ENCODE results near the gene DNAH17. TPM values are rescaled to one million over a fixed set of nuclear protein-coding genes. Genes with fewer than 3 reads are reported as not detected.
A peak's percentile ranks its signal among the peaks of the same experiment; 100 is the strongest.

The DNAH17 gene
- polyA plus RNA-seq, 1 of the 3 experiments (the other 2 are of a cell fraction) = not detected

DNA sequence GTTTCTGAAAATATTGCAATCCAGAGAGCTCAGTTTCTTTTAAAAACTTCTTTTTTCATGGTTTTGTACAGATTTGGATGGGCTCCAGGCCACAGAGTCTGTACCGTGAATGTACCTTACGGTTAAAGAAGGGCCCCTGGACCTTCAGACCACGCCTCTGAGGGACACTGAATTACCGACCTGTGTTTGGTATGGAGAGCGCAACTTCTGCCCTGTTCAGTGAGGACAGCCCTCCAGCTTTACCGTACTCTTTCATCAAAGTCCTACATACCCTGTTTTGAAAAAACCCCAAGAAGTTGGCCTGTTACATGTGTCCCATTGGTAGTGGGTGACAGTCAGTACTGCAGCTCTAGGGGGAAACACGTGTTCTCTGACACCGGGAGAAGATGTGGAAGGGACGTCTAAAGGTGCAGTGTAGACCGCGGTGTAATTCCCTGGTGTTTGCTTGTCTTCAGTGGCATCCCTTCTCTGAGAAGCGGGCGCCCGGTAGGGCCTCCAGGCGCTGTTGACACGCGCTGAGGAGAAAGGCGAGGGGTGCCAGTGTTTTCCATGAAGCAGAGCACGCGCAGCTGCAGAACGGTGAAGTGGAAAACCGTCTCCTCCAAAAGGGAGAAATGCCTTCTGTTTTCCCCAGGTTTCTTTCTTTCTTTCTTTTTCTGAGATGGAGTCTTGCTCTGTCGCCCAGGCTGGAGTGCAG lies 192.6 kb downstream of the DNAH17 start:
- Histone ChIP-seq H3K4me2 (peak overlapping the region; percentile 26), H3F3A (replicated peaks; ENCODE audit: insufficient read depth) (peaks cover 31% of the 10 kb centered on the region), H4K20me1 (ENCODE audit: insufficient read depth) (peaks cover 97% of the 10 kb centered on the region), H3K4me3 (ENCODE audit: low read depth in 2 of 2, low read length in 1 of 2) (no peak overlapping the region; a peak in 1 of 4 replicates), H2AFZ (ENCODE audit: low read depth) (no peak overlapping the region), H3K79me2 (ENCODE audit: insufficient read depth) (peaks cover 100% of the 10 kb centered on the region), H3K27me3 (ENCODE audit: insufficient read depth) (no peaks in the 10 kb centered on the region), H3K4me1 (ENCODE audit: control insufficient read depth in 1 of 2, insufficient read depth in 2 of 2, low read depth in 1 of 2, low read length in 1 of 2) (peaks cover 7 to 42% of the 10 kb centered on the region in 2 experiments; a peak in 3 of 4 replicates), H3K9me2 (no peaks in the 10 kb centered on the region), H3K9me3 (no peaks in the 10 kb centered on the region), H3K9ac (peak overlapping the region; percentile 3; the same call in 1 of the 2 replicates), H3K27ac (ENCODE audit: low read depth in 2 of 2, low read length in 1 of 2) (peak overlapping the region in 1 of 2 experiments; percentile 73; a peak in 2 of 4 replicates), H3K36me3 (replicated peaks in 1 of 2; ENCODE audit: control insufficient read depth in 1 of 2, insufficient read depth in 2 of 2, low read length in 1 of 2) (peaks cover 3 to 9% of the 10 kb centered on the region in 2 experiments)
- no peak for DNase-seq
- CTCF ChIA-PET = interaction anchor here (0.9 to 2.7 kb wide), 4 partner anchors 11 to 96 kb away, joined by 3 to 9 read pairs (median 4); no protein-coding TSS in a partner anchor
- WGBS (ENCODE audit: low lambda C conversion rate) = 95% methylated on average over 23 of the region's 23 CpGs
- TF ChIP-seq SIN3A (IDR thresholded peaks at IDR 0.05; ENCODE audit: borderline replicate concordance, low read depth, low read length) (no peak), NFIC (IDR thresholded peaks at IDR 0.05; ENCODE audit: borderline replicate concordance) (0 out of 2 replicates have a peak, but pooled peaks have one; percentile 2)
- POLR2A ChIA-PET = no interaction called here

DNA sequence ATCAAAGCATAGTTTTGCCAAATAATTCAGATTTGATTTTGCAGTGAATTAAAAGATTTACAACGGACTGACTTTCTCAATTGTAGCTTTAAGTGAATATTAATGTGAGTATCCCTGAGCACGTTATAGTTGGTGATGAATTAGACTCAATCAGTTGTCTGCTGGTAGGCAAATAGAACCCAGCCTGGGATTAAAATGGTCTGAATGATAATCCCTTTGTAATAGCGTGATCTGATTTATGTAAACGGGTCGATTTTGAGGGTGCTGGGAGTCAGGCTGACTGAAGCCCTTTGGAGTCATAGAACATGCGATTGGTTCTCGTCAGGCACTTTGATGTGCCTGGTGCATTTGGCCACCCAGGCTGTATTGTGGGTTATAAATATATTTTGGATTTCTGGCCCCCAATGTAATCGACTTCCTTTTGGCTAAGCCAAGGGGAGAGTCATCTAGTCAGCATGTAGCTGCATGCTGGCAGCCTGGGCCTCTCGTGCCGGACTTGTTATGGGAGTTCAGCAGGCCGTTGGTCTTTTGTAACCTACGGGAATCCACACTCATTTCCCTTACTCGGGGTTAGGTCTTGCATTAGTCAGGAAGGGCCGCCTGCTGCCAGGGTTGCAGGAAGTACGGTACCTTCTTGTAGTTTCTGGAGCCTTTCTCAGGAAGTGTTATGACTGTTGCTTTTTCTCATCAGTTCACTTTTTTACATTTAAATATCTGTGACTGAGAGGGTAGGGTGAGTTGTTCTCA lies 193.3 kb downstream of the DNAH17 start:
- H3K27me3 ChIP-seq (ENCODE audit: insufficient read depth) = no peaks in the 10 kb centered on the region
- ChIA-PET POLR2A (no interaction called here), CTCF (interaction anchor here (0.9 to 2.7 kb wide), 4 partner anchors 12 to 95 kb away, joined by 3 to 9 read pairs (median 4); no protein-coding TSS in a partner anchor)
- peaks cover 3 to 9% of the 10 kb centered on the region in 2 experiments for H3K36me3 ChIP-seq (replicated peaks in 1 of 2; ENCODE audit: control insufficient read depth in 1 of 2, insufficient read depth in 2 of 2, low read length in 1 of 2)
- peaks cover 100% of the 10 kb centered on the region for H3K79me2 ChIP-seq (ENCODE audit: insufficient read depth)
- H3F3A ChIP-seq (replicated peaks; ENCODE audit: insufficient read depth) = peaks cover 27% of the 10 kb centered on the region
- peak overlapping the region in 1 of 2 experiments; percentile 73; a peak in 2 of 4 replicates for H3K27ac ChIP-seq (ENCODE audit: low read depth in 2 of 2, low read length in 1 of 2)
- no peaks in the 10 kb centered on the region for H3K9me2 ChIP-seq
- H2AFZ ChIP-seq (ENCODE audit: low read depth) = no peak overlapping the region
- H3K9ac ChIP-seq = peak overlapping the region; percentile 3; the same call in 1 of the 2 replicates
- whole genome bisulfite sequencing (ENCODE audit: low lambda C conversion rate) = 67% methylated on average over 15 of the region's 15 CpGs
- H3K4me2 ChIP-seq = peak overlapping the region; percentile 26
- H3K4me3 ChIP-seq (ENCODE audit: low read depth in 2 of 2, low read length in 1 of 2) = no peak overlapping the region; a peak in 1 of 4 replicates
- H3K9me3 ChIP-seq = no peaks in the 10 kb centered on the region
- no peak for DNase-seq
- H4K20me1 ChIP-seq (ENCODE audit: insufficient read depth) = peaks cover 90% of the 10 kb centered on the region
- TF ChIP-seq RCOR1 (IDR thresholded peaks at IDR 0.05; ENCODE audit: low read length) (no peak), SMC3 (IDR thresholded peaks at IDR 0.05; ENCODE audit: low read depth, low read length) (no peak), FOSL2 (IDR thresholded peaks at IDR 0.05; ENCODE audit: borderline replicate concordance, low read depth) (peak; percentile 21; the same call in 1 of the 2 replicates), GABPA (IDR thresholded peaks at IDR 0.05; ENCODE audit: low read depth) (peak; percentile 32; the same call in 1 of the 2 replicates), RXRA (IDR thresholded peaks at IDR 0.05; ENCODE audit: borderline replicate concordance, low read depth) (peak; percentile 75; the same call in 1 of the 2 replicates), NRF1 (IDR thresholded peaks at IDR 0.05; ENCODE audit: low read depth, low read length) (no peak), ELF1 (IDR thresholded peaks at IDR 0.05) (peak; percentile 53), EP300 (IDR thresholded peaks at IDR 0.05; ENCODE audit: borderline replicate concordance in 1 of 2, low read depth in 1 of 2, low read length in 1 of 2) (peak in 1 of 2 experiments; percentile 60; a peak in 1 of 4 replicates), JUND (IDR thresholded peaks at IDR 0.05) (peak; percentile 31; the same call in 1 of the 2 replicates), TCF12 (IDR thresholded peaks at IDR 0.05) (peak; percentile 44)
- TF ChIP-seq, protein P1, sequence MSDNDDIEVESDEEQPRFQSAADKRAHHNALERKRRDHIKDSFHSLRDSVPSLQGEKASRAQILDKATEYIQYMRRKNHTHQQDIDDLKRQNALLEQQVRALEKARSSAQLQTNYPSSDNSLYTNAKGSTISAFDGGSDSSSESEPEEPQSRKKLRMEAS (IDR thresholded peaks at IDR 0.05; ENCODE audit: low read depth) = peak; percentile 76; the same call in 1 of the 2 replicates
- TF ChIP-seq, protein P2, sequence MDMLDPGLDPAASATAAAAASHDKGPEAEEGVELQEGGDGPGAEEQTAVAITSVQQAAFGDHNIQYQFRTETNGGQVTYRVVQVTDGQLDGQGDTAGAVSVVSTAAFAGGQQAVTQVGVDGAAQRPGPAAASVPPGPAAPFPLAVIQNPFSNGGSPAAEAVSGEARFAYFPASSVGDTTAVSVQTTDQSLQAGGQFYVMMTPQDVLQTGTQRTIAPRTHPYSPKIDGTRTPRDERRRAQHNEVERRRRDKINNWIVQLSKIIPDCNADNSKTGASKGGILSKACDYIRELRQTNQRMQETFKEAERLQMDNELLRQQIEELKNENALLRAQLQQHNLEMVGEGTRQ (IDR thresholded peaks at IDR 0.05; ENCODE audit: borderline replicate concordance, low read depth, low read length) = no peak
- peaks cover 13 to 42% of the 10 kb centered on the region in 2 experiments for H3K4me1 ChIP-seq (ENCODE audit: control insufficient read depth in 1 of 2, insufficient read depth in 2 of 2, low read depth in 1 of 2, low read length in 1 of 2)

All from SK-N-SH (cell line).